Upper lobe of right lung (tissue), 1 donor: ENCODE data around the gene DOK3. TPM values are rescaled to one million over a fixed set of nuclear protein-coding genes. Genes with fewer than 3 reads are reported as not detected.

ENCODE experiments used
- ATAC-seq: fragments of 200-7000 bp; cut with Tn5 transposase; one replicate; pipeline ENCODE4 v1.9.1; 2020; ENCODE audit warnings: mild to moderate bottlenecking, moderate library complexity
- DNase-seq: peaks from one replicate; pipeline ENCODE4 v3.0.0-alpha.2; 2020
- H3K27ac ChIP-seq: fragments of 200-600 bp; one replicate; pipeline ENCODE4 v1.8.0; 2022
- H3K27me3 ChIP-seq: fragments of 200-600 bp; one replicate; pipeline ENCODE4 v1.8.0; 2022; ENCODE audit warnings: mild to moderate bottlenecking
- H3K36me3 ChIP-seq: fragments of 200-600 bp; one replicate; pipeline ENCODE4 v1.8.0; 2022
- H3K4me1 ChIP-seq: fragments of 200-600 bp; one replicate; pipeline ENCODE4 v1.8.0; 2022
- H3K4me3 ChIP-seq: fragments of 200-600 bp; one replicate; pipeline ENCODE4 v1.8.0; 2022; ENCODE audit warnings: mild to moderate bottlenecking
- H3K9me3 ChIP-seq: fragments of 200-600 bp; one replicate; pipeline ENCODE4 v1.8.0; 2022
- intact Hi-C: fragments of 100-400 bp; cut with DNase I; formaldehyde crosslinking; loops from one replicate; pipeline ENCODE4 v1.11.0; 2022
- total RNA-seq: library from RNA; stranded (reverse); fragmentation: NEBNext Ultra II Directional; extraction: Animal tissue kit (Norgen Biotek cat#: 25700); gene quantifications from one replicate; pipeline ENCODE4 v1.2.1, GENCODE V29; 2021
- TF ChIP-seq, protein P1 (sequence below): fragments of 200-600 bp; IDR thresholded peaks from one replicate; pipeline ENCODE4 v1.8.0; 2022; ENCODE audit warnings: antibody characterized with exemption
- donor health status: DM: no; HTN: yes; CAD: no; lungs with severe emphysema.

The DOK3 gene
- total RNA-seq, 1 donor from 2014 or later, result 45.6 TPM

DNA sequence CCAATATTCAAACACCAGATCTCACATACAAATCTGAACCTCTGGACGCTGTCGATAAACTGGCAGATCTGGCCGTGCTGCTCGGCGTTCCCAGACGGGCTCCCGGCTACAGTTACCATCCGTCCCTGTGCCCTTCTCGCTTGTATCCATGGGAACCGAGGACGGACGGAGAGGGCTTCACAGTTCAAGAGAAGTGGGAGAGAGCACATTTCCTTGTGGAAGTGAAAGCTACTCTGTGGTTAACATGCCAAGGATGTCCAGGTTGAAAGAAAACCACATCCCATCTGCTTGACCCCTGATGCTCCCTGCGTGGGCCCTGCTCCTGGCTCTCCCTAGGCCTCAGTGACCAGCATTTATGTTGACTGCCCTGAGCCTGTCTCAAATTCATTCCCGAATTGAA, 29.9 kb downstream of the DOK3 start:
- DNase-seq, result peak; percentile 64
- peak overlapping the region; percentile 55 for H3K27ac ChIP-seq
- TF ChIP-seq, protein P1, sequence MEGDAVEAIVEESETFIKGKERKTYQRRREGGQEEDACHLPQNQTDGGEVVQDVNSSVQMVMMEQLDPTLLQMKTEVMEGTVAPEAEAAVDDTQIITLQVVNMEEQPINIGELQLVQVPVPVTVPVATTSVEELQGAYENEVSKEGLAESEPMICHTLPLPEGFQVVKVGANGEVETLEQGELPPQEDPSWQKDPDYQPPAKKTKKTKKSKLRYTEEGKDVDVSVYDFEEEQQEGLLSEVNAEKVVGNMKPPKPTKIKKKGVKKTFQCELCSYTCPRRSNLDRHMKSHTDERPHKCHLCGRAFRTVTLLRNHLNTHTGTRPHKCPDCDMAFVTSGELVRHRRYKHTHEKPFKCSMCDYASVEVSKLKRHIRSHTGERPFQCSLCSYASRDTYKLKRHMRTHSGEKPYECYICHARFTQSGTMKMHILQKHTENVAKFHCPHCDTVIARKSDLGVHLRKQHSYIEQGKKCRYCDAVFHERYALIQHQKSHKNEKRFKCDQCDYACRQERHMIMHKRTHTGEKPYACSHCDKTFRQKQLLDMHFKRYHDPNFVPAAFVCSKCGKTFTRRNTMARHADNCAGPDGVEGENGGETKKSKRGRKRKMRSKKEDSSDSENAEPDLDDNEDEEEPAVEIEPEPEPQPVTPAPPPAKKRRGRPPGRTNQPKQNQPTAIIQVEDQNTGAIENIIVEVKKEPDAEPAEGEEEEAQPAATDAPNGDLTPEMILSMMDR, result no peak
- H3K9me3 ChIP-seq, result no peaks in the 10 kb centered on the region
- H3K4me3 ChIP-seq, result no peak overlapping the region
- ATAC-seq, result peak; percentile 40
- H3K4me1 ChIP-seq, result peaks cover 24% of the 10 kb centered on the region
- intact Hi-C loops, result no loop called here
- no peaks in the 10 kb centered on the region for H3K27me3 ChIP-seq
- peaks cover 9% of the 10 kb centered on the region for H3K36me3 ChIP-seq

GRCh38 chr5:177478711-177479646, 30.6 kb downstream of the DOK3 start:
- Histone ChIP-seq H3K4me3 (no peak overlapping the region), H3K27ac (peak overlapping the region; percentile 55), H3K4me1 (peaks cover 24% of the 10 kb centered on the region)

GRCh38 chr5:177477701-177478477, 31.7 kb downstream of the DOK3 start:
- H3K27ac ChIP-seq, result no peak overlapping the region
- H3K9me3 ChIP-seq, result no peaks in the 10 kb centered on the region
- DNase-seq (no peak), ATAC-seq (no peak)
- H3K27me3 ChIP-seq, result no peaks in the 10 kb centered on the region
- no peaks in the 10 kb centered on the region for H3K36me3 ChIP-seq
- TF ChIP-seq, protein P1, result no peak
- H3K4me1 ChIP-seq, result peaks cover 24% of the 10 kb centered on the region
- intact Hi-C loops, result no loop called here
- H3K4me3 ChIP-seq, result no peak overlapping the region

More at GRCh38 chr5:177478711-177479646, 30.6 kb downstream of the DOK3 start:
- Histone ChIP-seq H3K9me3 (no peaks in the 10 kb centered on the region), H3K27me3 (no peaks in the 10 kb centered on the region), H3K36me3 (peaks cover 9% of the 10 kb centered on the region)
- TF ChIP-seq, protein P1, result no peak
- intact Hi-C loops, result no loop called here
- DNase-seq (peak; percentile 86), ATAC-seq (peak; percentile 82)

DNA sequence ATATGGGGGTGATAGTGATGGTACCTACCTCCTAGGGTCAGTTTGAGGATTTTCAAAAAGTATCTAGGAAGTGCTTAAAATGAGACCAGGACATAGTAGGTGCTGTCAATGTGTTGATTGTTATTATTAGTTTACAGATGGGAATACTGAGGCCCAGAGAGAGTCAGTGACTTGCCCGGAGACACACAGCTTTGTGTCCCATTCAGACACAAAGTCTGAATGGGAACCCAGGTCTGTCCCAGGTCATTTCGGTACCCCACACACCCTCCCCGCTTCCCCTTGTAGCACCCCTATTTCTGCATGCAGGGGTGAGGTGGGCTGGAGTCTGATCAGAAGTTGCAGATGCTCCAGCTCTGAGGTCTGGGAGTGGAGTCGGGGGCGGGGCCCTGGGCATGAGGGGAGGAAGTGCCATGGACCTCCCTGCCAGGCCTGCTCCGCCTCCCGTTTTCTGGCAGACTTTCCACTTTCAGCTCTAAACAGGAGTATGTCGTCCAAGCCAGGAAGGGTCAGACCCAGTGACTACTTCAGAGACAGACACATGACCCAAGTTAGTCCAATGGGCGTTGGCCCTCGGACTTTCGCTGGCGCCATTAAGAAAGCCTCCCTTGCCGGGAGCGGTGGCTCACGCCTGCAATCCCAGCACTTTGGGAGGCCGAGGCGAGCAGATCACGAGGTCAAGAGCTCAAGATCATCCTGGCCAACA, 32.9 kb downstream of the DOK3 start:
- DNase-seq, result peak; percentile 70
- H3K4me1 ChIP-seq, result peaks cover 34% of the 10 kb centered on the region
- H3K4me3 ChIP-seq, result no peak overlapping the region
- TF ChIP-seq, protein P1, result no peak
- peak overlapping the region; percentile 11 for H3K27ac ChIP-seq
- H3K36me3 ChIP-seq, result no peaks in the 10 kb centered on the region
- H3K9me3 ChIP-seq, result no peaks in the 10 kb centered on the region
- no peaks in the 10 kb centered on the region for H3K27me3 ChIP-seq
- intact Hi-C loops, result no loop called here
- ATAC-seq, result peak; percentile 2
